Mesothelial cell of epicardium (in vitro differentiated cells): ENCODE data around the gene AOC2. TPM values are rescaled to one million over a fixed set of nuclear protein-coding genes. Genes with fewer than 3 reads are reported as not detected.
"Not testable (repeated sequence)": the region's sequence is repeated elsewhere in the genome, so short reads cannot be mapped to it uniquely, and the experiment has no call there.

ENCODE experiments used
- DNase-seq, 2 experiments: peaks; one replicate each; pipeline ENCODE4 v3.0.0; 2021; ENCODE audit warnings: low spot score in 2 of 2; ENCODE audit not compliant: unreplicated experiment in 2 of 2
- H3K27ac Mint-ChIP-seq: 2 replicates; pipeline ENCODE4 v1.8.0; 2021; ENCODE audit warnings: mixed read lengths
- H3K27me3 Mint-ChIP-seq: 2 replicates; pipeline ENCODE4 v1.8.0; 2021; ENCODE audit warnings: low read depth, mixed read lengths
- H3K36me3 Mint-ChIP-seq: 2 replicates; pipeline ENCODE4 v1.8.0; 2021; ENCODE audit warnings: mixed read lengths
- H3K4me1 Mint-ChIP-seq: 2 replicates; pipeline ENCODE4 v1.8.0; 2021; ENCODE audit warnings: mixed read lengths
- H3K4me3 Mint-ChIP-seq: 2 replicates; pipeline ENCODE4 v1.8.0; 2021; ENCODE audit warnings: mild to moderate bottlenecking, moderate library complexity, mixed read lengths
- H3K9me3 Mint-ChIP-seq: 2 replicates; pipeline ENCODE4 v1.8.0; 2021; ENCODE audit warnings: mixed read lengths
- CTCF ChIP-seq: fragments of 200-600 bp; sonication (generic); IDR thresholded peaks from one replicate; pipeline ENCODE4 v1.5.0; 2021; ENCODE audit warnings: antibody characterized with exemption; ENCODE audit not compliant: unreplicated experiment
- total RNA-seq: library from RNA; stranded (reverse); gene quantifications from 3 replicates; pipeline ENCODE4 v1.2.1, GENCODE V29; 2021

Gene AOC2
- total RNA-seq, 1 donor from 2014 or later = 3.4 TPM

- Mint-ChIP-seq H3K4me1 (no peaks in the 10 kb centered on the region), H3K9me3 (no peaks in the 10 kb centered on the region), H3K27ac (no peak overlapping the region), H3K4me3 (no peak overlapping the region), H3K36me3 (no peaks in the 10 kb centered on the region), H3K27me3 (peaks cover 5% of the 10 kb centered on the region)
- no peak for TF ChIP-seq CTCF
- DNase-seq = no peak
Observed at GRCh38 chr17:42849451-42850181, 5.2 kb downstream of the AOC2 start.

- Mint-ChIP-seq H3K27me3 (peaks cover 5% of the 10 kb centered on the region), H3K36me3 (no peaks in the 10 kb centered on the region), H3K9me3 (no peaks in the 10 kb centered on the region), H3K4me1 (no peaks in the 10 kb centered on the region), H3K27ac (no peak within 1 kb of the TSS), H3K4me3 (no peak within 1 kb of the TSS)
- DNase-seq = no peak
- TF ChIP-seq CTCF = no peak
Observed at GRCh38 chr17:42850954-42851353, 6.6 kb downstream of the AOC2 start, which contains the start of gene AOC3. AOC3 (plus strand) TSS chr17:42851199; CDS start chr17:42851344, 145 bp downstream.

- H3K36me3 Mint-ChIP-seq, H3K9me3 Mint-ChIP-seq, H3K4me3 Mint-ChIP-seq, H3K27me3 Mint-ChIP-seq, H3K27ac Mint-ChIP-seq, DNase-seq, H3K4me1 Mint-ChIP-seq: not testable (repeated sequence)
Observed at GRCh38 chr17:42851371-42852240, 7.2 kb downstream of the AOC2 start.

- no peak overlapping the region for H3K27ac Mint-ChIP-seq
- H3K4me3 Mint-ChIP-seq = no peak overlapping the region
- H3K4me1 Mint-ChIP-seq = no peaks in the 10 kb centered on the region
- H3K27me3 Mint-ChIP-seq = peaks cover 5% of the 10 kb centered on the region
- H3K9me3 Mint-ChIP-seq = no peaks in the 10 kb centered on the region
- no peaks in the 10 kb centered on the region for H3K36me3 Mint-ChIP-seq
- TF ChIP-seq CTCF = no peak
- no peak for DNase-seq
Observed at GRCh38 chr17:42852351-42852750, 8.0 kb downstream of the AOC2 start.

- no peaks in the 10 kb centered on the region for H3K4me1 Mint-ChIP-seq
- H3K27me3 Mint-ChIP-seq = peaks cover 5% of the 10 kb centered on the region
- no peak overlapping the region for H3K4me3 Mint-ChIP-seq
- no peak for TF ChIP-seq CTCF
- DNase-seq = no peak
- no peak overlapping the region for H3K27ac Mint-ChIP-seq
- H3K9me3 Mint-ChIP-seq = no peaks in the 10 kb centered on the region
- no peaks in the 10 kb centered on the region for H3K36me3 Mint-ChIP-seq
Observed at GRCh38 chr17:42853004-42853403, 8.6 kb downstream of the AOC2 start.

GRCh38 chr17:42853597-42853967, 9.2 kb downstream of the AOC2 start:
- Mint-ChIP-seq H3K27me3 (peaks cover 5% of the 10 kb centered on the region), H3K4me1 (no peaks in the 10 kb centered on the region), H3K27ac (no peak overlapping the region), H3K36me3 (no peaks in the 10 kb centered on the region), H3K4me3 (no peak overlapping the region), H3K9me3 (no peaks in the 10 kb centered on the region)
- no peak for TF ChIP-seq CTCF
- DNase-seq = no peak
